Erythroblast (primary cell): ENCODE measurements around the gene KCNMB2.

Experiments
- GATA1 ChIP-seq: IDR thresholded peaks from 2 replicates; pipeline ENCODE4 v1.6.1; 2011; ENCODE audit warnings: low read depth, mild to moderate bottlenecking, control low read depth, low read length, moderate library complexity
- POLR2A ChIP-seq: IDR thresholded peaks from 2 replicates; pipeline ENCODE4 v1.6.1; 2011; ENCODE audit warnings: mild to moderate bottlenecking, low read length

- TF ChIP-seq GATA1 (no peak), POLR2A (no peak)
These were observed 129.5 kb downstream of the KCNMB2 start for GRCh38 chr3:178665747-178666146.
